ENCODE data around the gene OCLN.

DNA sequence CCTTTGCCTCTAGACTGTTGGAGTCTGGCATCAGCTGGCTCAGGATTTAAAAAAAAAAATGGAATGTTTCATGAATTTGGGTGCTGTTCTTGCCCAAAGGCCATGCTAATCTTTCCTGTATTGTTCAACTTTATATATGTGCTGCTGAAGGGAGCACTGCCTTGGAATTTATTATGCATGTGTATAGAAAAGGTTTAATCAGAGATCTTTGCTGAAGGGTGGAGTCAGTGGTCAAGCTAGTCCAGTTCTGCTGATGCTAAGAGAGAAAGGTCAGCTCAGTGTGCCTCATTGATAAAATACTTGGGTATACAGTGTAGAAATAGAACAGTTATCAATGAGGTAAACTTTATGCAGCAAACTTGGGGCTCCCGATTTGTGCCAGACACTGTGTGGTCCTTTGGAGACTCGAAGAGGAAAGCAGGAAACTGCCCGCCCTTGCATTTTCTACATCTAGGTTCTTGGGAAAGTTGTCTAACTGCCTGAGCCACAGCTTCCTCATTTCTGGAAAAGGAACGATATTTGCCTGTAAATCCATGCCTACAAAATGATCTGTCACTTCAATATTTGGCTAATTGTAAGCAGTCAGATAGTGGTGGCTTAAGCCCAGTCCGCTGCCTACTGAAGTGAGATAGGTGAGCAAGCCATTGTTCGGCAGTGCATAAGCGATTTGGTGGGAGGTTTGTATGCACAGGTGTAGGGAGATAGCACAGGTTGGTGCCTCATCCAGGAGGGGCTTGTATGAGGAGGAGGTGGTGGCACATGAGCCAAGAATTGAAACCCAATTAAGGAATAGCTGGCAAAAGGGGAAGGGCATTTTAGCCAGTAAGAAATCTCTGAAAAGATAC is 38.2 kb downstream of the OCLN start:
- TF ChIP-seq BHLHE40 (IDR thresholded peaks at IDR 0.05; ENCODE audit: borderline replicate concordance) = no peak
- TF ChIP-seq HDGF (IDR thresholded peaks at IDR 0.05; ENCODE audit: borderline replicate concordance) = no peak
- no peak for TF ChIP-seq SP1 (IDR thresholded peaks at IDR 0.05)
- no peak for TF ChIP-seq ARNT (IDR thresholded peaks at IDR 0.05)
- TF ChIP-seq SUZ12 (IDR thresholded peaks at IDR 0.05) = no peak
- TF ChIP-seq, protein P1, sequence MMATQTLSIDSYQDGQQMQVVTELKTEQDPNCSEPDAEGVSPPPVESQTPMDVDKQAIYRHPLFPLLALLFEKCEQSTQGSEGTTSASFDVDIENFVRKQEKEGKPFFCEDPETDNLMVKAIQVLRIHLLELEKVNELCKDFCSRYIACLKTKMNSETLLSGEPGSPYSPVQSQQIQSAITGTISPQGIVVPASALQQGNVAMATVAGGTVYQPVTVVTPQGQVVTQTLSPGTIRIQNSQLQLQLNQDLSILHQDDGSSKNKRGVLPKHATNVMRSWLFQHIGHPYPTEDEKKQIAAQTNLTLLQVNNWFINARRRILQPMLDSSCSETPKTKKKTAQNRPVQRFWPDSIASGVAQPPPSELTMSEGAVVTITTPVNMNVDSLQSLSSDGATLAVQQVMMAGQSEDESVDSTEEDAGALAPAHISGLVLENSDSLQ (IDR thresholded peaks at IDR 0.05) = no peak
- TF ChIP-seq FOXA1 (IDR thresholded peaks at IDR 0.05) = no peak
- TF ChIP-seq FOXM1 (IDR thresholded peaks at IDR 0.05; ENCODE audit: borderline replicate concordance) = no peak
- no peak for TF ChIP-seq ZNF384 (IDR thresholded peaks at IDR 0.05)
- TF ChIP-seq ELF4 (IDR thresholded peaks at IDR 0.05) = no peak
- no peak for TF ChIP-seq TARDBP (IDR thresholded peaks at IDR 0.05)
- TF ChIP-seq L3MBTL2 (conservative IDR thresholded peaks at IDR 0.05) = no peak
- no peak for TF ChIP-seq FOXK2 (IDR thresholded peaks at IDR 0.05)
